ENCODE measurements around the gene ALDOC.
A peak's percentile ranks its signal among the peaks of the same experiment; 100 is the strongest.

The ALDOC gene

GRCh38 chr17:28574526-28574925, 2.2 kb downstream of the ALDOC start:
- Histone ChIP-seq H3K9me3 (no peaks in the 10 kb centered on the region), H3K27ac (no peak overlapping the region), H3K27me3 (no peaks in the 10 kb centered on the region), H3K4me1 (ENCODE audit: control insufficient read depth in 1 of 2, insufficient read depth in 1 of 2, low read depth in 1 of 2, low read length in 1 of 2) (peaks cover 30 to 47% of the 10 kb centered on the region in 2 experiments), H3K36me3 (no peaks in the 10 kb centered on the region), H3K4me3 (ENCODE audit: low read depth in 1 of 2, low read length in 1 of 2) (no peak overlapping the region)
- TF ChIP-seq CTCF (IDR thresholded peaks at IDR 0.05): no peak

GRCh38 chr17:28573966-28574480, 2.7 kb downstream of the ALDOC start:
- Histone ChIP-seq H3K36me3 (no peaks in the 10 kb centered on the region), H3K9me3 (no peaks in the 10 kb centered on the region), H3K27me3 (no peaks in the 10 kb centered on the region), H3K4me3 (ENCODE audit: low read depth in 1 of 2, low read length in 1 of 2) (no peak overlapping the region), H3K4me1 (ENCODE audit: control insufficient read depth in 1 of 2, insufficient read depth in 1 of 2, low read depth in 1 of 2, low read length in 1 of 2) (peaks cover 31 to 47% of the 10 kb centered on the region in 2 experiments), H3K27ac (no peak overlapping the region)
- TF ChIP-seq CTCF (IDR thresholded peaks at IDR 0.05): no peak

- Histone ChIP-seq H3K27ac (no peak overlapping the region), H3K9me3 (no peaks in the 10 kb centered on the region), H3K4me3 (ENCODE audit: low read depth in 1 of 2, low read length in 1 of 2) (no peak overlapping the region), H3K36me3 (no peaks in the 10 kb centered on the region), H3K27me3 (no peaks in the 10 kb centered on the region), H3K4me1 (ENCODE audit: control insufficient read depth in 1 of 2, insufficient read depth in 1 of 2, low read depth in 1 of 2, low read length in 1 of 2) (peaks cover 35 to 42% of the 10 kb centered on the region in 2 experiments)
- no peak for TF ChIP-seq CTCF (IDR thresholded peaks at IDR 0.05)
Measured at GRCh38 chr17:28573521-28573920, 3.2 kb downstream of the ALDOC start.

GRCh38 chr17:28573040-28573380, 3.7 kb downstream of the ALDOC start:
- no peaks in the 10 kb centered on the region for H3K27me3 ChIP-seq
- H3K36me3 ChIP-seq: no peaks in the 10 kb centered on the region
- no peak overlapping the region for H3K4me3 ChIP-seq (ENCODE audit: low read depth in 1 of 2, low read length in 1 of 2)
- TF ChIP-seq CTCF (IDR thresholded peaks at IDR 0.05): no peak
- H3K4me1 ChIP-seq (ENCODE audit: control insufficient read depth in 1 of 2, insufficient read depth in 1 of 2, low read depth in 1 of 2, low read length in 1 of 2): peaks cover 40 to 46% of the 10 kb centered on the region in 2 experiments
- no peak overlapping the region for H3K27ac ChIP-seq
- no peaks in the 10 kb centered on the region for H3K9me3 ChIP-seq

GRCh38 chr17:28572259-28573039, 4.2 kb downstream of the ALDOC start:
- Histone ChIP-seq H3K9me3 (no peaks in the 10 kb centered on the region), H3K4me1 (ENCODE audit: control insufficient read depth in 1 of 2, insufficient read depth in 1 of 2, low read depth in 1 of 2, low read length in 1 of 2) (peaks cover 45 to 52% of the 10 kb centered on the region in 2 experiments), H3K36me3 (no peaks in the 10 kb centered on the region), H3K4me3 (ENCODE audit: low read depth in 1 of 2, low read length in 1 of 2) (peak overlapping the region; percentile 88 to 92), H3K27me3 (no peaks in the 10 kb centered on the region), H3K27ac (no peak overlapping the region)
- TF ChIP-seq CTCF (IDR thresholded peaks at IDR 0.05): no peak

Measured in neutrophil (primary cell).